Nephron progenitor cell (in vitro differentiated cells): ENCODE measurements around the gene C19orf33.

Experiments
- DNase-seq: peaks from one replicate; pipeline ENCODE4 v3.0.0; 2021
- H3K27ac Mint-ChIP-seq: 2 replicates; pipeline ENCODE4 v1.8.0; 2021; ENCODE audit warnings: mild to moderate bottlenecking, moderate library complexity, mixed read lengths
- H3K27me3 Mint-ChIP-seq: 2 replicates; pipeline ENCODE4 v1.8.0; 2021; ENCODE audit warnings: mild to moderate bottlenecking, low read depth, mixed read lengths; ENCODE audit not compliant: poor library complexity
- H3K36me3 Mint-ChIP-seq: 2 replicates; pipeline ENCODE4 v1.8.0; 2021; ENCODE audit warnings: low read depth, mixed read lengths
- H3K4me1 Mint-ChIP-seq: 2 replicates; pipeline ENCODE4 v1.8.0; 2021; ENCODE audit warnings: mixed read lengths
- H3K4me3 Mint-ChIP-seq: 2 replicates; pipeline ENCODE4 v1.8.0; 2021; ENCODE audit warnings: mild to moderate bottlenecking, moderate library complexity, mixed read lengths
- H3K9me3 Mint-ChIP-seq: 2 replicates; pipeline ENCODE4 v1.8.0; 2021; ENCODE audit warnings: mild to moderate bottlenecking, moderate library complexity, mixed read lengths
- CTCF ChIP-seq: fragments of 200-600 bp; sonication (generic); IDR thresholded peaks from 2 replicates; pipeline ENCODE4 v1.5.0; 2021; ENCODE audit warnings: antibody characterized with exemption

C19orf33 gene

GRCh38 chr19:38316477-38317067 is 12.5 kb downstream of the C19orf33 start:
- Mint-ChIP-seq H3K36me3 (no peaks in the 10 kb centered on the region), H3K27ac (no peak overlapping the region), H3K27me3 (peaks cover 60% of the 10 kb centered on the region), H3K9me3 (no peaks in the 10 kb centered on the region), H3K4me1 (peaks cover 23% of the 10 kb centered on the region), H3K4me3 (peak overlapping the region; percentile 90)
- no peak for DNase-seq
- no peak for TF ChIP-seq CTCF

- Mint-ChIP-seq H3K4me3 (peak overlapping the region; percentile 21), H3K27me3 (peaks cover 63% of the 10 kb centered on the region), H3K4me1 (peaks cover 23% of the 10 kb centered on the region), H3K36me3 (no peaks in the 10 kb centered on the region), H3K9me3 (no peaks in the 10 kb centered on the region), H3K27ac (no peak overlapping the region)
- DNase-seq: no peak
- TF ChIP-seq CTCF: no peak
Observed at GRCh38 chr19:38317104-38317612, 13.1 kb downstream of the C19orf33 start.

GRCh38 chr19:38318660-38319059 is 14.6 kb downstream of the C19orf33 start:
- Mint-ChIP-seq H3K27ac (no peak overlapping the region), H3K4me3 (no peak overlapping the region), H3K27me3 (peaks cover 78% of the 10 kb centered on the region), H3K4me1 (peaks cover 20% of the 10 kb centered on the region), H3K36me3 (no peaks in the 10 kb centered on the region), H3K9me3 (no peaks in the 10 kb centered on the region)
- DNase-seq: no peak
- TF ChIP-seq CTCF: no peak

- Mint-ChIP-seq H3K27ac (no peak within 1 kb of the TSS), H3K4me3 (peak within 1 kb of the TSS; percentile 73), H3K4me1 (peaks cover 17% of the 10 kb centered on the region), H3K36me3 (no peaks in the 10 kb centered on the region), H3K27me3 (peaks cover 78% of the 10 kb centered on the region), H3K9me3 (no peaks in the 10 kb centered on the region)
- DNase-seq: peak; percentile 65
- no peak for TF ChIP-seq CTCF
Observed at GRCh38 chr19:38319421-38320258, 15.6 kb downstream of the C19orf33 start, which contains the start of gene KCNK6. Gene KCNK6 (plus strand): TSS chr19:38319845. CDS start chr19:38319951, 106 bp downstream.

- no peaks in the 10 kb centered on the region for H3K36me3 Mint-ChIP-seq
- H3K4me3 Mint-ChIP-seq: peak overlapping the region; percentile 73
- H3K9me3 Mint-ChIP-seq: no peaks in the 10 kb centered on the region
- H3K27ac Mint-ChIP-seq: no peak overlapping the region
- peaks cover 11% of the 10 kb centered on the region for H3K4me1 Mint-ChIP-seq
- DNase-seq: no peak
- no peak for TF ChIP-seq CTCF
- peaks cover 82% of the 10 kb centered on the region for H3K27me3 Mint-ChIP-seq
Observed at GRCh38 chr19:38320969-38321339, 16.9 kb downstream of the C19orf33 start.
